Neural progenitor cell (in vitro differentiated cells): ENCODE results near the gene SYNPR. TPM values are rescaled to one million over a fixed set of nuclear protein-coding genes. Genes with fewer than 3 reads are reported as not detected.

ENCODE experiments used
- DNase-seq: peaks from one replicate; pipeline ENCODE4 v3.0.0-alpha.2; 2016; ENCODE audit warnings: low spot score
- H2AFZ ChIP-seq: fragments of 200-600 bp; sonication (generic); replicated peaks from 2 replicates; pipeline ENCODE4 v1.6.1; 2016; ENCODE audit warnings: antibody characterized with exemption
- H3F3A ChIP-seq: fragments of 200-600 bp; sonication (generic); 2 replicates; pipeline ENCODE4 v1.6.1; 2016; ENCODE audit warnings: antibody characterized with exemption, low read depth
- H3K27ac ChIP-seq: fragments of 200-600 bp; sonication (generic); 2 replicates; pipeline ENCODE4 v1.5.1; 2016; ENCODE audit warnings: mild to moderate bottlenecking
- H3K27me3 ChIP-seq: fragments of 200-600 bp; sonication (generic); 2 replicates; pipeline ENCODE4 v1.6.1; 2016; ENCODE audit warnings: mild to moderate bottlenecking, moderate library complexity
- H3K36me3 ChIP-seq: fragments of 200-600 bp; sonication (generic); 2 replicates; pipeline ENCODE4 v1.5.1; 2016
- H3K4me1 ChIP-seq: fragments of 200-600 bp; sonication (generic); 2 replicates; pipeline ENCODE4 v1.6.1; 2016; ENCODE audit warnings: mixed run types
- H3K4me2 ChIP-seq: fragments of 200-600 bp; sonication (generic); 2 replicates; pipeline ENCODE4 v1.6.1; 2016
- H3K4me3 ChIP-seq: fragments of 200-600 bp; sonication (generic); 2 replicates; pipeline ENCODE4 v1.5.1; 2016
- H3K79me2 ChIP-seq: fragments of 200-600 bp; sonication (generic); 2 replicates; pipeline ENCODE4 v1.6.1; 2016; ENCODE audit warnings: low read depth
- H3K9ac ChIP-seq: fragments of 200-600 bp; sonication (generic); 2 replicates; pipeline ENCODE4 v1.6.1; 2016
- H3K9me3 ChIP-seq: fragments of 200-600 bp; sonication (generic); 2 replicates; pipeline ENCODE4 v1.5.1; 2016; ENCODE audit warnings: low read depth
- H4K20me1 ChIP-seq: fragments of 200-600 bp; sonication (generic); 2 replicates; pipeline ENCODE4 v1.6.1; 2016; ENCODE audit warnings: low read depth
- H3K27ac Mint-ChIP-seq: 3 replicates; pipeline ENCODE4 v1.8.0; 2021; ENCODE audit warnings: mixed read lengths
- H3K27me3 Mint-ChIP-seq: 2 replicates; pipeline ENCODE4 v1.8.0; 2022; ENCODE audit warnings: low read depth, mild to moderate bottlenecking, inconsistent platforms, moderate library complexity, mixed read lengths; ENCODE audit not compliant: insufficient read depth
- H3K36me3 Mint-ChIP-seq: 3 replicates; pipeline ENCODE4 v1.8.0; 2021; ENCODE audit warnings: mixed read lengths
- H3K4me1 Mint-ChIP-seq: 3 replicates; pipeline ENCODE4 v1.8.0; 2021; ENCODE audit warnings: mixed read lengths
- H3K4me3 Mint-ChIP-seq: 3 replicates; pipeline ENCODE4 v1.8.0; 2021; ENCODE audit warnings: mild to moderate bottlenecking, moderate library complexity, mixed read lengths
- H3K9me3 Mint-ChIP-seq: 3 replicates; pipeline ENCODE4 v1.8.0; 2020; ENCODE audit warnings: mixed read lengths
- EZH2 ChIP-seq: fragments of 200-600 bp; sonication (generic); IDR thresholded peaks from 2 replicates; pipeline ENCODE4 v1.6.1; 2017; ENCODE audit warnings: antibody characterized with exemption, mild to moderate bottlenecking, moderate library complexity
- EZH2phosphoT487 ChIP-seq: fragments of 200-600 bp; sonication (generic); IDR thresholded peaks from 2 replicates; pipeline ENCODE4 v1.6.1; 2017; ENCODE audit warnings: antibody characterized with exemption
- total RNA-seq: library from RNA; depleted of rRNA; stranded (reverse); fragments of >200 nt; gene quantifications from 2 replicates; pipeline ENCODE4 v1.2.3, GENCODE V29; 2015; ENCODE audit warnings: low replicate concordance
- TF ChIP-seq, protein P1 (sequence below): fragments of 200-600 bp; sonication (generic); IDR thresholded peaks from 2 replicates; pipeline ENCODE4 v1.5.1; 2017; ENCODE audit warnings: antibody characterized with exemption, mild to moderate bottlenecking

SYNPR gene
- total RNA-seq, 1 donor from 2014 or later = 0.30 TPM

DNA sequence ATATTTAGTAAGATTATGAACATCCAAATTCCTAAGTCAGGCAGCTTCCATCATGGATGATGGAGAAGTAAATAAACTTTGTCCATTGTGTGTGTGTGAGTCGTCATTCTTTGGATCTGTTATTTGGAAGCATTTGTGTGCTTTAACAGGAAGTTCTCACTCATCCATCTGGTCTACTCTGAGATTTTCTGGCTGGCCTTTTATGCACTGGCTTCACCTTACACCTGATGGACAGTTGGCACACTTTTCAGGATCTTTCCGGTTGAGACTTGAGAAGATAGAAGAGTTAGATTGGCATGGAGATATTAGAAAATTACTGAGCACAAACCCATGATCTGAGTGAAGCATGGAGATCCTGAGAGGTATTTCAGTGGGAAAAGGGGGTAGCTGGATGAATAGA, 12.6 kb downstream of the SYNPR start:
- Histone ChIP-seq H3K4me1 (no peaks in the 10 kb centered on the region), H3K27me3 (no peaks in the 10 kb centered on the region), H3K9me3 (no peaks in the 10 kb centered on the region), H3K27ac (no peak overlapping the region), H3K9ac (no peak overlapping the region), H3K4me3 (no peak overlapping the region), H2AFZ (no peak overlapping the region), H3K36me3 (no peaks in the 10 kb centered on the region), H4K20me1 (no peaks in the 10 kb centered on the region), H3F3A (no peaks in the 10 kb centered on the region), H3K4me2 (no peak overlapping the region), H3K79me2 (no peaks in the 10 kb centered on the region)
- Mint-ChIP-seq H3K27ac (no peak overlapping the region), H3K36me3 (no peaks in the 10 kb centered on the region), H3K9me3 (no peaks in the 10 kb centered on the region), H3K4me3 (no peak overlapping the region), H3K27me3 (no peaks in the 10 kb centered on the region), H3K4me1 (no peaks in the 10 kb centered on the region)
- TF ChIP-seq EZH2phosphoT487 (no peak), EZH2 (no peak)
- TF ChIP-seq, protein P1, sequence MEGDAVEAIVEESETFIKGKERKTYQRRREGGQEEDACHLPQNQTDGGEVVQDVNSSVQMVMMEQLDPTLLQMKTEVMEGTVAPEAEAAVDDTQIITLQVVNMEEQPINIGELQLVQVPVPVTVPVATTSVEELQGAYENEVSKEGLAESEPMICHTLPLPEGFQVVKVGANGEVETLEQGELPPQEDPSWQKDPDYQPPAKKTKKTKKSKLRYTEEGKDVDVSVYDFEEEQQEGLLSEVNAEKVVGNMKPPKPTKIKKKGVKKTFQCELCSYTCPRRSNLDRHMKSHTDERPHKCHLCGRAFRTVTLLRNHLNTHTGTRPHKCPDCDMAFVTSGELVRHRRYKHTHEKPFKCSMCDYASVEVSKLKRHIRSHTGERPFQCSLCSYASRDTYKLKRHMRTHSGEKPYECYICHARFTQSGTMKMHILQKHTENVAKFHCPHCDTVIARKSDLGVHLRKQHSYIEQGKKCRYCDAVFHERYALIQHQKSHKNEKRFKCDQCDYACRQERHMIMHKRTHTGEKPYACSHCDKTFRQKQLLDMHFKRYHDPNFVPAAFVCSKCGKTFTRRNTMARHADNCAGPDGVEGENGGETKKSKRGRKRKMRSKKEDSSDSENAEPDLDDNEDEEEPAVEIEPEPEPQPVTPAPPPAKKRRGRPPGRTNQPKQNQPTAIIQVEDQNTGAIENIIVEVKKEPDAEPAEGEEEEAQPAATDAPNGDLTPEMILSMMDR = no peak
- DNase-seq = no peak

DNA sequence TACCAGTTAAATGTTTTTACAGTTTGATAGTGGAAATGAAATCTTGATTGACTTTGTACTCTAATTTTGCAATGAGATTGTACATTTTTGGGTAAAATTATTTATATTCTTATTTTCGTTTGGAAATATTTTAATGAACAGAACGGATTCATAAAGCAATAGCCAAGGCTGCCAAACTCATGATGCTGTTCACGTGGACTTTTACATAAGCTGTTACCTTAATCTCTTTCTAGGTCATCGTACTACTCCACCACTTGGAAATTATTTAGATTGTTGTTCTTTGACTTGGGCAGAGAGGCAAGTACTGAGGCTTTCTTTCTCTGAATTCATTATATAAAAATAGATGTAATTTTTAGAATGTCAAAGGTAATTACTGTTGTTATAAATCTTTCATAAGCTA, 16.2 kb downstream of the SYNPR start:
- H3K27ac Mint-ChIP-seq = no peak overlapping the region
- H3K27ac ChIP-seq = no peak overlapping the region
- H3K4me2 ChIP-seq = no peak overlapping the region
- no peaks in the 10 kb centered on the region for H3F3A ChIP-seq
- H3K9me3 ChIP-seq = no peaks in the 10 kb centered on the region
- peaks cover under 1% of the 10 kb centered on the region for H3K27me3 Mint-ChIP-seq
- H3K36me3 Mint-ChIP-seq = no peaks in the 10 kb centered on the region
- H3K4me3 Mint-ChIP-seq = no peak overlapping the region
- H4K20me1 ChIP-seq = no peaks in the 10 kb centered on the region
- H3K27me3 ChIP-seq = no peaks in the 10 kb centered on the region
- H2AFZ ChIP-seq = no peak overlapping the region
- H3K4me3 ChIP-seq = no peak overlapping the region
- no peaks in the 10 kb centered on the region for H3K4me1 Mint-ChIP-seq
- TF ChIP-seq, protein P1 = no peak
- TF ChIP-seq EZH2 (no peak), EZH2phosphoT487 (no peak)
- H3K4me1 ChIP-seq = no peaks in the 10 kb centered on the region
- no peak for DNase-seq
- no peaks in the 10 kb centered on the region for H3K36me3 ChIP-seq
- no peak overlapping the region for H3K9ac ChIP-seq
- H3K9me3 Mint-ChIP-seq = peaks cover 3% of the 10 kb centered on the region
- H3K79me2 ChIP-seq = no peaks in the 10 kb centered on the region

DNA sequence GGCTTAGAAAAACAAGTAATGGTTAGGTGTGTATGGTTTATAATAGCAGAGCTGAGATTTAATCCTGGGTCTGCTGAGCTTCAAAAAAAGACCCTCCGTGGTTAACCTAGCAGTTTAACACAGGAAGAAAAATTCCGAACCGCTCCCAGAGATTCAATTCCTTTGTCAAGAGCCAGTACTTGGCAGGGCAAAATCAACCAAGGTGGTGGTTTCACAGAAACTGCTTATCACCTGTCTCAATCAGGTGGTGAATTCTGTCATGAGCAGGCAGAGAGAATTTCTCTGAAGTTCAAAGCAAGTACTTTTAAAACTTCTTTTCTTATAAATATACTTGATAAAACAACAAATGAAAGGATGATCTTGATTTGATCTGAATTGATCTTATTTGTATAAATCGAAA, 17.2 kb downstream of the SYNPR start:
- H3K27ac Mint-ChIP-seq = no peak overlapping the region

More for the DNA sequence above, 17.2 kb downstream of the SYNPR start:
- Mint-ChIP-seq H3K4me3 (no peak overlapping the region), H3K27me3 (peaks cover 2% of the 10 kb centered on the region), H3K36me3 (no peaks in the 10 kb centered on the region), H3K4me1 (no peaks in the 10 kb centered on the region), H3K9me3 (peaks cover 3% of the 10 kb centered on the region)
- Histone ChIP-seq H3K36me3 (no peaks in the 10 kb centered on the region), H2AFZ (no peak overlapping the region), H3K4me1 (no peaks in the 10 kb centered on the region), H3K9ac (no peak overlapping the region), H3K79me2 (no peaks in the 10 kb centered on the region), H3K27ac (no peak overlapping the region), H4K20me1 (no peaks in the 10 kb centered on the region), H3K4me3 (no peak overlapping the region), H3K9me3 (no peaks in the 10 kb centered on the region), H3K4me2 (no peak overlapping the region), H3K27me3 (no peaks in the 10 kb centered on the region), H3F3A (no peaks in the 10 kb centered on the region)
- DNase-seq = no peak
- TF ChIP-seq EZH2 (no peak), EZH2phosphoT487 (no peak)
- TF ChIP-seq, protein P1 = no peak
